Measurements from ENCODE around the gene DMD. TPM values are rescaled to one million over a fixed set of nuclear protein-coding genes. Genes with fewer than 3 reads are reported as not detected.
A peak's percentile ranks its signal among the peaks of the same experiment; 100 is the strongest.

The DMD gene
- total and polyA plus RNA-seq, 2 donors (not counting 1 experiment from before 2014, with no cell fraction given) = 5.1 to 7.2 TPM

DNA sequence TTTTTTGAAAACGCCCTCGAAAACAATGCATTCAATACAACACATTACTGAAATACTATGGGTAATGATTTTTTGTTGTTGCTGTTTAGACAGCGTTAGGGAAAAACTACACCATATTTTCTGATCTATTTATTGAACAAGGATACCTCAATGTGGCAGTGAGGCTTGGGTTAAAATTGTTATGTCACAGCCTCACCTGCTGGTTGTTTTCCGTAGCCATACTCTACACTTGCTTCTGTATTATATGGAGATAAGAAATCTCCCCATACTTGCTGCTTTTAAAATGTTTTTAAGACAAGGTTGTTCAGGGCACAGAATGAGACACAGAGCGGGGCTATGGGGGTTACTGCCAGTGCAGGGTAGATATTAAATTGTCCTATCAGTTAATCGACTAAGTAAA, 1917.9 kb downstream of the DMD start:
- Histone ChIP-seq H3K9ac (ENCODE audit: insufficient read depth, low read length) (no peak overlapping the region), H2AFZ (ENCODE audit: low read length) (no peak overlapping the region), H3K9me3 (ENCODE audit: control insufficient read depth, insufficient read depth, low read depth, low read length) (no peaks in the 10 kb centered on the region), H3K4me2 (ENCODE audit: extremely low read depth, insufficient read depth, low read length) (no peak overlapping the region), H3K27ac (ENCODE audit: insufficient read depth, low read length) (no peak overlapping the region), H3K79me2 (ENCODE audit: control insufficient read depth, insufficient read depth, low read length) (no peaks in the 10 kb centered on the region), H3K4me1 (ENCODE audit: control insufficient read depth, extremely low read depth, insufficient read depth, low read length) (no peaks in the 10 kb centered on the region), H3K4me3 (replicated peaks in 1 of 4; ENCODE audit: control extremely low read depth in 1 of 4, insufficient read depth in 1 of 4, low read depth in 3 of 4, low read length in 4 of 4) (no peak overlapping the region), H3K27me3 (ENCODE audit: control insufficient read depth, insufficient read depth, low read length) (no peaks in the 10 kb centered on the region), H3K36me3 (ENCODE audit: control insufficient read depth, insufficient read depth, low read length) (no peaks in the 10 kb centered on the region), H4K20me1 (ENCODE audit: control insufficient read depth, extremely low read depth, insufficient read depth, low read length) (no peaks in the 10 kb centered on the region)
- no peak for DNase-seq (ENCODE audit: low read depth in 2 of 2)
- TF ChIP-seq, protein P1, sequence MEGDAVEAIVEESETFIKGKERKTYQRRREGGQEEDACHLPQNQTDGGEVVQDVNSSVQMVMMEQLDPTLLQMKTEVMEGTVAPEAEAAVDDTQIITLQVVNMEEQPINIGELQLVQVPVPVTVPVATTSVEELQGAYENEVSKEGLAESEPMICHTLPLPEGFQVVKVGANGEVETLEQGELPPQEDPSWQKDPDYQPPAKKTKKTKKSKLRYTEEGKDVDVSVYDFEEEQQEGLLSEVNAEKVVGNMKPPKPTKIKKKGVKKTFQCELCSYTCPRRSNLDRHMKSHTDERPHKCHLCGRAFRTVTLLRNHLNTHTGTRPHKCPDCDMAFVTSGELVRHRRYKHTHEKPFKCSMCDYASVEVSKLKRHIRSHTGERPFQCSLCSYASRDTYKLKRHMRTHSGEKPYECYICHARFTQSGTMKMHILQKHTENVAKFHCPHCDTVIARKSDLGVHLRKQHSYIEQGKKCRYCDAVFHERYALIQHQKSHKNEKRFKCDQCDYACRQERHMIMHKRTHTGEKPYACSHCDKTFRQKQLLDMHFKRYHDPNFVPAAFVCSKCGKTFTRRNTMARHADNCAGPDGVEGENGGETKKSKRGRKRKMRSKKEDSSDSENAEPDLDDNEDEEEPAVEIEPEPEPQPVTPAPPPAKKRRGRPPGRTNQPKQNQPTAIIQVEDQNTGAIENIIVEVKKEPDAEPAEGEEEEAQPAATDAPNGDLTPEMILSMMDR (conservative IDR thresholded peaks at IDR 0.05 in 1 of 2, IDR thresholded peaks at IDR 0.05 in 1 of 2; ENCODE audit: low read depth in 1 of 2, low read length in 2 of 2) = no peak
- TF ChIP-seq EZH2 (IDR thresholded peaks at IDR 0.05; ENCODE audit: low read length, missing control alignments) = no peak

DNA sequence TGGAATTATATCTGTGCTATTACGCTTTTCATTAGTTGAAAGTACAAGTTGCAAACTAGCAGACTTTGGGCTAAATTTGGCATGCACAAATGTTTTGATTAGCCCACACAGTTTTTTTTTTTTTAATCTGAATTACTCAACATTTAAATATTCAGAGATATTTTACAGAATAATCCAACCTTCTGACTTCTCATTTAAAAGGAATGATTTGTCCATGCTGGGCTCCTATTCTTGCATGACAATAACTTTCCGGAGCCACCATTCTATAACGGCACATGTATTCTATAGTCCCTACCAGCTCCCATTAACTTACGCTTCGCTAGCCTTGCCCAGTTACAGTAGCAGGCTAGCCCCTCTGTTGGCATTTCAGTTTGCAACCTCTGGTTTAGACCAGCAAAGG, 1920.2 kb downstream of the DMD start:
- Histone ChIP-seq H3K4me1 (ENCODE audit: control insufficient read depth, extremely low read depth, insufficient read depth, low read length) (no peaks in the 10 kb centered on the region), H3K4me3 (replicated peaks in 1 of 4; ENCODE audit: control extremely low read depth in 1 of 4, insufficient read depth in 1 of 4, low read depth in 3 of 4, low read length in 4 of 4) (no peak overlapping the region), H3K27me3 (ENCODE audit: control insufficient read depth, insufficient read depth, low read length) (no peaks in the 10 kb centered on the region), H3K27ac (ENCODE audit: insufficient read depth, low read length) (no peak overlapping the region), H3K9ac (ENCODE audit: insufficient read depth, low read length) (no peak overlapping the region), H2AFZ (ENCODE audit: low read length) (no peak overlapping the region), H3K36me3 (ENCODE audit: control insufficient read depth, insufficient read depth, low read length) (no peaks in the 10 kb centered on the region), H3K9me3 (ENCODE audit: control insufficient read depth, insufficient read depth, low read depth, low read length) (no peaks in the 10 kb centered on the region), H4K20me1 (ENCODE audit: control insufficient read depth, extremely low read depth, insufficient read depth, low read length) (no peaks in the 10 kb centered on the region), H3K4me2 (ENCODE audit: extremely low read depth, insufficient read depth, low read length) (no peak overlapping the region), H3K79me2 (ENCODE audit: control insufficient read depth, insufficient read depth, low read length) (no peaks in the 10 kb centered on the region)
- TF ChIP-seq EZH2 (IDR thresholded peaks at IDR 0.05; ENCODE audit: low read length, missing control alignments) = no peak
- TF ChIP-seq, protein P1 (conservative IDR thresholded peaks at IDR 0.05 in 1 of 2, IDR thresholded peaks at IDR 0.05 in 1 of 2; ENCODE audit: low read depth in 1 of 2, low read length in 2 of 2) = no peak
- DNase-seq (ENCODE audit: low read depth in 2 of 2) = peak in 1 of 2 donors; percentile 47

DNA sequence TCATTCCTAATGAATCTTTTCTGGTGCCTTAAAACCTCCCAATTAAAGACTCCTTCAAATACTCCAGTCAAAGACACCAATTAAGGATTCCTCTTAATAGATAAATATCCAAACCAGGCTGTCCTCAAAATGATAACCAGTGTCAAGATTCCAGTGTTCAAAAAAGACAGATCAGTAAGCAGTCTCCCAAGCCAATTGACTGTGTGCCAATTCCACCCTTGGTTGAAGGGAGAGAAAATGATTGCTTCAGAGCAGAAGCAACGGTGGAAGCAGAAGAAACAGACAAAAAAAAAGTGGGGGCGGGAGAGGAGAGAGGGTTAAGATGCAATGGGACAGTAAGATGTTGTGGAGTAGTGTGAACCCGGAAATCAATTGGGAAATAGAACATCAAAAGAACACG, 1923.5 kb downstream of the DMD start:
- Histone ChIP-seq H3K9ac (ENCODE audit: insufficient read depth, low read length) (no peak overlapping the region), H3K27me3 (ENCODE audit: control insufficient read depth, insufficient read depth, low read length) (no peaks in the 10 kb centered on the region), H3K27ac (ENCODE audit: insufficient read depth, low read length) (no peak overlapping the region), H3K4me2 (ENCODE audit: extremely low read depth, insufficient read depth, low read length) (no peak overlapping the region), H3K79me2 (ENCODE audit: control insufficient read depth, insufficient read depth, low read length) (no peaks in the 10 kb centered on the region), H2AFZ (ENCODE audit: low read length) (no peak overlapping the region), H3K4me3 (replicated peaks in 1 of 4; ENCODE audit: control extremely low read depth in 1 of 4, insufficient read depth in 1 of 4, low read depth in 3 of 4, low read length in 4 of 4) (no peak overlapping the region), H3K9me3 (ENCODE audit: control insufficient read depth, insufficient read depth, low read depth, low read length) (no peaks in the 10 kb centered on the region), H4K20me1 (ENCODE audit: control insufficient read depth, extremely low read depth, insufficient read depth, low read length) (no peaks in the 10 kb centered on the region), H3K36me3 (ENCODE audit: control insufficient read depth, insufficient read depth, low read length) (no peaks in the 10 kb centered on the region), H3K4me1 (ENCODE audit: control insufficient read depth, extremely low read depth, insufficient read depth, low read length) (no peaks in the 10 kb centered on the region)
- DNase-seq (ENCODE audit: low read depth in 2 of 2) = peak in 1 of 2 donors; percentile 3
- TF ChIP-seq EZH2 (IDR thresholded peaks at IDR 0.05; ENCODE audit: low read length, missing control alignments) = no peak
